A673 (cell line): Measurements from ENCODE around the gene P3H4.

Experiments
- EZH2 ChIP-seq: fragments of 200-600 bp; sonication (generic); IDR thresholded peaks from 2 replicates; pipeline ENCODE4 v1.6.1; 2017; ENCODE audit warnings: borderline replicate concordance, low read depth, mild to moderate bottlenecking, mixed read lengths, antibody characterized with exemption, low read length; ENCODE audit not compliant: poor library complexity, severe bottlenecking
- TF ChIP-seq, protein P1 (sequence below): fragments of 300-800, 200-600 bp; sonication (generic); conservative IDR thresholded peaks from 2 replicates; pipeline ENCODE4 v1.5.1; 2017; ENCODE audit warnings: low read depth, mild to moderate bottlenecking, antibody characterized with exemption, low read length, moderate library complexity, mixed read lengths

DNA sequence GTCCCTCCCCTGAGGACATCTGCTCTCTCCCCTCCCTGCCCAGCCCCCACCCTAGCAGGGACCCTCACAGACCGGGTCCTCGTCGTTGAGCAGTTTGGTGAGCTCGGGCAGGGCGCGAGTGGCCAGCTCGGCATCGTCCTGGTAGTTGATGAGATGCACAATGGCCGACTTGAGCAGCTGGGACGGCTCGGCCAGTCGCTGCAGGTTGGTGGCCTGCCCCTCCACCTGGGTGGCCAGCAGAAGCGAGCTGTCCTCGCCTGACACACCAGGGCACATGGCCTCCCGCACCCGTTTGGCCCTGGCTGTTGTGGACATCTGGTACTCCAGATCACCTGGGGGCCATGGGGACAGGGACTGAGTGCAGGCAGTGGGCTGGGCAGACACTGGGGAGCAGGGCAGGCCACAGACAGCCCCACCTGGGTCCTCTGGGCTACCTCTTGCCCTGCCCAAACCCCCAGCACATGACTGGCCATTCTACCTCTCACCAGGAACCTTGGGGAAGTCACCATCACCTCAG, 42.3 kb downstream of the P3H4 start:
- TF ChIP-seq, protein P1, sequence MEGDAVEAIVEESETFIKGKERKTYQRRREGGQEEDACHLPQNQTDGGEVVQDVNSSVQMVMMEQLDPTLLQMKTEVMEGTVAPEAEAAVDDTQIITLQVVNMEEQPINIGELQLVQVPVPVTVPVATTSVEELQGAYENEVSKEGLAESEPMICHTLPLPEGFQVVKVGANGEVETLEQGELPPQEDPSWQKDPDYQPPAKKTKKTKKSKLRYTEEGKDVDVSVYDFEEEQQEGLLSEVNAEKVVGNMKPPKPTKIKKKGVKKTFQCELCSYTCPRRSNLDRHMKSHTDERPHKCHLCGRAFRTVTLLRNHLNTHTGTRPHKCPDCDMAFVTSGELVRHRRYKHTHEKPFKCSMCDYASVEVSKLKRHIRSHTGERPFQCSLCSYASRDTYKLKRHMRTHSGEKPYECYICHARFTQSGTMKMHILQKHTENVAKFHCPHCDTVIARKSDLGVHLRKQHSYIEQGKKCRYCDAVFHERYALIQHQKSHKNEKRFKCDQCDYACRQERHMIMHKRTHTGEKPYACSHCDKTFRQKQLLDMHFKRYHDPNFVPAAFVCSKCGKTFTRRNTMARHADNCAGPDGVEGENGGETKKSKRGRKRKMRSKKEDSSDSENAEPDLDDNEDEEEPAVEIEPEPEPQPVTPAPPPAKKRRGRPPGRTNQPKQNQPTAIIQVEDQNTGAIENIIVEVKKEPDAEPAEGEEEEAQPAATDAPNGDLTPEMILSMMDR: no peak
- TF ChIP-seq EZH2: no peak
